ENCODE measurements around the gene CCSER1.

- TF ChIP-seq CTCF (IDR thresholded peaks at IDR 0.05) (no peak), POLR2A (IDR thresholded peaks at IDR 0.05) (no peak), EP300 (IDR thresholded peaks at IDR 0.05) (no peak)
Measured at GRCh38 chr4:90084277-90084966, 42.8 kb upstream of the CCSER1 start.
